GM12872 (cell line): ENCODE measurements around the gene BBS1.

Experiments used
- CTCF ChIP-seq: IDR thresholded peaks from 3 replicates; pipeline ENCODE4 v1.5.1; 2011; ENCODE audit warnings: low read depth, mild to moderate bottlenecking, low read length, moderate library complexity; ENCODE audit not compliant: insufficient read depth

Gene BBS1

GRCh38 chr11:66498506-66498905, 11.9 kb upstream of the BBS1 start:
- no peak for TF ChIP-seq CTCF

- no peak for TF ChIP-seq CTCF
Measured at GRCh38 chr11:66505276-66505816, 5.1 kb upstream of the BBS1 start.

- TF ChIP-seq CTCF: no peak
Measured at GRCh38 chr11:66509131-66509561, 1.3 kb upstream of the BBS1 start.

- no peak for TF ChIP-seq CTCF
Measured at GRCh38 chr11:66510990-66511339, 530 bp downstream of the BBS1 start.

GRCh38 chr11:66523611-66524010, 13.2 kb downstream of the BBS1 start:
- TF ChIP-seq CTCF: no peak

- no peak for TF ChIP-seq CTCF
Measured at GRCh38 chr11:66524304-66525040, 14.0 kb downstream of the BBS1 start.

GRCh38 chr11:66529069-66529468, 18.6 kb downstream of the BBS1 start:
- no peak for TF ChIP-seq CTCF
